IPS-NIHi11 (cell line): ENCODE data around the gene HOXD9.

ENCODE experiments used
- DNase-seq: peaks from one replicate; pipeline ENCODE4 v3.0.0; 2012; ENCODE audit warnings: mixed read lengths, low spot score

HOXD9 gene

GRCh38 chr2:176165370-176166050 is 43.0 kb downstream of the HOXD9 start:
- no peak for DNase-seq

DNA sequence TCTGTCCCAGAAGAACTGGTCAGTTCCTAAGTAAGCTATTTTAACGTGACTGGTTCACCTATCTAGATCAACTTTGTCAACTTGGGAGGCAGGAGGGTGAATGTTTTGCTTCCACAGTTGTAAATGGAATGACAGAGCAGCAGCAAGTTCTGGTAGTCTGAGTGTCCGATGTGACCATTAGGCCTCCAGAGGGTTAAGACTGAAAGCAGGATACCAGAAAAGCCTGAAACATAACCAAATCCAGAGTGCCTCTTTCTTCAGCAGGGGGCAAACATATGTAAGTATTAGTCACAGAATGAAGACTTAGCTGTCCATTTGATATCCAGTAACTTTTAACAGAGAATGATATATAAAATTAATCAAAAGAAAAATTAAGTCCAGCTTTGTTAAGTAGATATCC is 43.8 kb downstream of the HOXD9 start:
- DNase-seq: no peak

DNA sequence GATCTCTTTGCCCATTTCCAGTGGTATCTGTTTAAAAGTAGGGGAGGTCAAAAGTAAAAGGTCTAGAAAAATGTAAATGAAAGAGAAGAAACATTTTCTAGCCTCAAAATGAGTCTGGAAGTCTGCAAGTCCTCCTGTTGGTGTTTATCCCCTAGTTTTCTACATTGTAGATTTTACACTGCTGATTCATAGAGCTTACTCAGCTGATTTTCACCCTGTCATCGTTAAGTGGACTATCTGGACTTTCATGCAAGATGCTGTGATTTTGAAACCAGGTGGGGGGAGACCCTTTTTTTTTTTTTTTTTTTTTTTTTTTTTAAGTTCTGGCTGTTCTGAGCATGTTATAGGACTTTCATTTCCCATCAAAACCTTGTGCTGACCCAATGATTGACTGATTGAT is 44.9 kb downstream of the HOXD9 start:
- no peak for DNase-seq

- DNase-seq: no peak
These were observed 46.7 kb downstream of the HOXD9 start for GRCh38 chr2:176169181-176169580.

- no peak for DNase-seq
These were observed 47.2 kb downstream of the HOXD9 start for GRCh38 chr2:176169711-176170110.

GRCh38 chr2:176170602-176171305 is 48.2 kb downstream of the HOXD9 start:
- DNase-seq: no peak

- DNase-seq: no peak
These were observed 49.0 kb downstream of the HOXD9 start for GRCh38 chr2:176171351-176172006.

DNA sequence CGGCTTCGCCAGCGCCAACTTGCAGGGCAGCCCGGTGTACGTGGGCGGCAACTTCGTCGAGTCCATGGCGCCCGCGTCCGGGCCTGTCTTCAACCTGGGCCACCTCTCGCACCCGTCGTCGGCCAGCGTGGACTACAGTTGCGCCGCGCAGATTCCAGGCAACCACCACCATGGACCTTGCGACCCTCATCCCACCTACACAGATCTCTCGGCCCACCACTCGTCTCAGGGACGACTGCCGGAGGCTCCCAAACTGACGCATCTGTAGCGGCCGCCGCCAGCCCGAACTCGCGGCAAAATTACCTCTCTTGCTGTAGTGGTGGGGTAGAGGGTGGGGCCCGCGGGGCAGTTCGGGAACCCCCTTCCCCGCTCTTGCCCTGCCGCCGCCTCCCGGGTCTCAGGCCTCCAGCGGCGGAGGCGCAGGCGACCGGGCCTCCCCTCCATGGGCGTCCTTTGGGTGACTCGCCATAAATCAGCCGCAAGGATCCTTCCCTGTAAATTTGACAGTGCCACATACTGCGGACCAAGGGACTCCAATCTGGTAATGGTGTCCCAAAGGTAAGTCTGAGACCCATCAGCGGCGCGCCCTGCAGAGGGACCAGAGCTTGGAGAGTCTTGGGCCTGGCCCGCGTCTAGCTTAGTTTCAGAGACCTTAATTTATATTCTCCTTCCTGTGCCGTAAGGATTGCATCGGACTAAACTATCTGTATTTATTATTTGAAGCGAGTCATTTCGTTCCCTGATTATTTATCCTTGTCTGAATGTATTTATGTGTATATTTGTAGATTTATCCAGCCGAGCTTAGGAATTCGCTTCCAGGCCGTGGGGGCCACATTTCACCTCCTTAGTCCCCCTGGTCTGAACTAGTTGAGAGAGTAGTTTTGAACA is 49.7 kb downstream of the HOXD9 start:
- no peak for DNase-seq

GRCh38 chr2:176172895-176173566 is 50.5 kb downstream of the HOXD9 start:
- no peak for DNase-seq

- DNase-seq: no peak
These were observed 51.3 kb downstream of the HOXD9 start for GRCh38 chr2:176173567-176174381.

DNA sequence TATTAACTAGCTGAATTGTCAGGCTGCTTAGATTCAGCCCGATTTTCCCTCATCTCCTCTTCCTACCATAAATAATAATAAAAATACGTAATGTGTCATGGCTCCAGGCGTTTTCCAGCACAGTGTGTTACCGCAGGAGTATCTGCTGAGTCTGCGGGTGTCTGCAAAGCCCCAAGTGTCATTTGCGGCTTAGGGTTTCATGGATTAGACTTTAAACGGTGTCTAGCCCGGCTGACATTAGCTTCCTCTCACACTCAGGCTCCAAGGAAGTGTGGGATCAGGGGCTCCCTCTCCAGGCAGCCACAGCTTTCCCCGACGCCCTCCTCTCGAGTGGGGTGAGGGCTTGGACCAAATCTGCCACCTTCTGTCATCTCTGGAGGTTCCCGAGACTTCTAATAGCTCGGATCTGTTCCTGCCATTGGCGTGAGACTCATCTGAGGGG is 51.9 kb downstream of the HOXD9 start:
- no peak for DNase-seq
